ENCODE data around the gene HEXIM2. TPM values are rescaled to one million over a fixed set of nuclear protein-coding genes. Genes with fewer than 3 reads are reported as not detected.
A peak's percentile ranks its signal among the peaks of the same experiment; 100 is the strongest.

HEXIM2 gene
- total RNA-seq, 1 donor: 10.9 TPM

GRCh38 chr17:45190503-45191255, 29.0 kb downstream of the HEXIM2 start:
- TF ChIP-seq CTCF (IDR thresholded peaks at IDR 0.05; ENCODE audit: extremely low read depth, low read depth, low read length): no peak

GRCh38 chr17:45195424-45195823, 33.7 kb downstream of the HEXIM2 start:
- Histone ChIP-seq H2AFZ (ENCODE audit: low read length) (no peak overlapping the region), H3K4me2 (ENCODE audit: insufficient read depth, low read length) (no peak overlapping the region), H3K4me1 (ENCODE audit: insufficient read depth, low read length) (peaks cover 15% of the 10 kb centered on the region), H3K27me3 (ENCODE audit: insufficient read depth, low read length) (no peaks in the 10 kb centered on the region), H3K27ac (ENCODE audit: low read depth, low read length) (no peak overlapping the region), H3K4me3 (ENCODE audit: insufficient read depth, low read length) (no peak overlapping the region), H3K9me3 (ENCODE audit: low read depth, low read length) (no peaks in the 10 kb centered on the region), H3K36me3 (ENCODE audit: insufficient read depth, low read length) (no peaks in the 10 kb centered on the region), H3K79me2 (ENCODE audit: insufficient read depth, low read length) (no peaks in the 10 kb centered on the region), H4K20me1 (ENCODE audit: insufficient read depth, low read length) (no peaks in the 10 kb centered on the region)
- no peak for DNase-seq (ENCODE audit: insufficient read length, low spot score, missing footprints)
- TF ChIP-seq CTCF (IDR thresholded peaks at IDR 0.05; ENCODE audit: extremely low read depth, low read depth, low read length): no peak

More at GRCh38 chr17:45190503-45191255, 29.0 kb downstream of the HEXIM2 start:
- H3K79me2 ChIP-seq (ENCODE audit: insufficient read depth, low read length): no peaks in the 10 kb centered on the region
- H3K36me3 ChIP-seq (ENCODE audit: insufficient read depth, low read length): no peaks in the 10 kb centered on the region
- no peaks in the 10 kb centered on the region for H4K20me1 ChIP-seq (ENCODE audit: insufficient read depth, low read length)
- H3K4me3 ChIP-seq (ENCODE audit: insufficient read depth, low read length): no peak overlapping the region
- H3K27ac ChIP-seq (ENCODE audit: low read depth, low read length): no peak overlapping the region
- H3K4me1 ChIP-seq (ENCODE audit: insufficient read depth, low read length): no peaks in the 10 kb centered on the region
- no peak for DNase-seq (ENCODE audit: insufficient read length, low spot score, missing footprints)
- no peaks in the 10 kb centered on the region for H3K9me3 ChIP-seq (ENCODE audit: low read depth, low read length)
- no peak overlapping the region for H3K4me2 ChIP-seq (ENCODE audit: insufficient read depth, low read length)
- no peak overlapping the region for H2AFZ ChIP-seq (ENCODE audit: low read length)
- no peaks in the 10 kb centered on the region for H3K27me3 ChIP-seq (ENCODE audit: insufficient read depth, low read length)

- Histone ChIP-seq H3K9me3 (ENCODE audit: low read depth, low read length) (no peaks in the 10 kb centered on the region), H3K79me2 (ENCODE audit: insufficient read depth, low read length) (no peaks in the 10 kb centered on the region), H3K36me3 (ENCODE audit: insufficient read depth, low read length) (no peaks in the 10 kb centered on the region), H3K27me3 (ENCODE audit: insufficient read depth, low read length) (no peaks in the 10 kb centered on the region), H3K4me1 (ENCODE audit: insufficient read depth, low read length) (peaks cover 20% of the 10 kb centered on the region), H4K20me1 (ENCODE audit: insufficient read depth, low read length) (no peaks in the 10 kb centered on the region), H2AFZ (ENCODE audit: low read length) (peak overlapping the region; percentile 94), H3K4me2 (ENCODE audit: insufficient read depth, low read length) (no peak overlapping the region), H3K27ac (ENCODE audit: low read depth, low read length) (no peak overlapping the region), H3K4me3 (ENCODE audit: insufficient read depth, low read length) (no peak overlapping the region)
- TF ChIP-seq CTCF (IDR thresholded peaks at IDR 0.05; ENCODE audit: extremely low read depth, low read depth, low read length): no peak
- no peak for DNase-seq (ENCODE audit: insufficient read length, low spot score, missing footprints)
Observed at GRCh38 chr17:45197108-45197507, 35.4 kb downstream of the HEXIM2 start.

GRCh38 chr17:45197555-45198334, 36.1 kb downstream of the HEXIM2 start:
- Histone ChIP-seq H3K4me3 (ENCODE audit: insufficient read depth, low read length) (peak overlapping the region; percentile 46), H3K36me3 (ENCODE audit: insufficient read depth, low read length) (no peaks in the 10 kb centered on the region), H3K9me3 (ENCODE audit: low read depth, low read length) (no peaks in the 10 kb centered on the region), H3K79me2 (ENCODE audit: insufficient read depth, low read length) (no peaks in the 10 kb centered on the region), H3K4me1 (ENCODE audit: insufficient read depth, low read length) (peaks cover 20% of the 10 kb centered on the region), H3K27ac (ENCODE audit: low read depth, low read length) (no peak overlapping the region), H2AFZ (ENCODE audit: low read length) (peak overlapping the region; percentile 94), H3K4me2 (ENCODE audit: insufficient read depth, low read length) (peak overlapping the region; percentile 61), H4K20me1 (ENCODE audit: insufficient read depth, low read length) (no peaks in the 10 kb centered on the region), H3K27me3 (ENCODE audit: insufficient read depth, low read length) (no peaks in the 10 kb centered on the region)
- peak; percentile 93 for DNase-seq (ENCODE audit: insufficient read length, low spot score, missing footprints)
- peak; percentile 98 for TF ChIP-seq CTCF (IDR thresholded peaks at IDR 0.05; ENCODE audit: extremely low read depth, low read depth, low read length)
